Measurements from ENCODE around the gene OSBPL2. TPM values are rescaled to one million over a fixed set of nuclear protein-coding genes. Genes with fewer than 3 reads are reported as not detected.

OSBPL2 gene
- total RNA-seq, 4 donors from 2014 or later = 36.6 to 57.3 (median 46.7) TPM

DNA sequence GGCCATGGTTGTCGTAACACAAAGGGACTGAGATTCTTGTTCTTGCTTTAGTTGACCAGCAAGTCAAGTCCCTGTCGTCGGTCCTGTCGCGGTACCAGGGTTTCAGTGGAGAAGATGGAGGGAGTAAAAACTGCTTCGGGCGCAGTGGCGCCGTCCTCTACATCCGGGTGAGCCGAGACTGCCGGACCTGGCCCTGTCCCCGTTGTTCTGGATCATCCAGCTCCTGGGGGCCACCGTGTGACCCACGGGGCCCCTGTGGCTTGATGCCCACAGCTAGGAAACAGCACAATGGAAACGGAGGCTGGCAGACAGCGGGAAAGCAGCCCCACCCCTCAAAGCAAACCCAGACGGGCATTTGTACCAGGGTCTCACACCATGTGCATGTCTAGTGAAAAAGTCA is 40.5 kb upstream of the OSBPL2 start:
- no peaks in the 10 kb centered on the region for H3K4me1 ChIP-seq
- no peak for ATAC-seq
- no peak for TF ChIP-seq POLR2A (IDR thresholded peaks at IDR 0.05)
- TF ChIP-seq, protein P1, sequence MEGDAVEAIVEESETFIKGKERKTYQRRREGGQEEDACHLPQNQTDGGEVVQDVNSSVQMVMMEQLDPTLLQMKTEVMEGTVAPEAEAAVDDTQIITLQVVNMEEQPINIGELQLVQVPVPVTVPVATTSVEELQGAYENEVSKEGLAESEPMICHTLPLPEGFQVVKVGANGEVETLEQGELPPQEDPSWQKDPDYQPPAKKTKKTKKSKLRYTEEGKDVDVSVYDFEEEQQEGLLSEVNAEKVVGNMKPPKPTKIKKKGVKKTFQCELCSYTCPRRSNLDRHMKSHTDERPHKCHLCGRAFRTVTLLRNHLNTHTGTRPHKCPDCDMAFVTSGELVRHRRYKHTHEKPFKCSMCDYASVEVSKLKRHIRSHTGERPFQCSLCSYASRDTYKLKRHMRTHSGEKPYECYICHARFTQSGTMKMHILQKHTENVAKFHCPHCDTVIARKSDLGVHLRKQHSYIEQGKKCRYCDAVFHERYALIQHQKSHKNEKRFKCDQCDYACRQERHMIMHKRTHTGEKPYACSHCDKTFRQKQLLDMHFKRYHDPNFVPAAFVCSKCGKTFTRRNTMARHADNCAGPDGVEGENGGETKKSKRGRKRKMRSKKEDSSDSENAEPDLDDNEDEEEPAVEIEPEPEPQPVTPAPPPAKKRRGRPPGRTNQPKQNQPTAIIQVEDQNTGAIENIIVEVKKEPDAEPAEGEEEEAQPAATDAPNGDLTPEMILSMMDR (IDR thresholded peaks at IDR 0.05) = no peak
- TF ChIP-seq POLR2AphosphoS5 (IDR thresholded peaks at IDR 0.05) = no peak
- no peak for TF ChIP-seq EP300 (IDR thresholded peaks at IDR 0.05)
- H3K4me3 ChIP-seq = no peak overlapping the region
- WGBS, 2 donors (ENCODE audit: low coverage in 1 of 2) = 86 to 93% methylated on average over 7 to 16 of the region's 18 CpGs
- no peaks in the 10 kb centered on the region for H3K9me3 ChIP-seq
- H3K27ac ChIP-seq = no peak overlapping the region
- no peaks in the 10 kb centered on the region for H3K27me3 ChIP-seq
- peaks cover 0 to 98% of the 10 kb centered on the region in 2 donors for H3K36me3 ChIP-seq

DNA sequence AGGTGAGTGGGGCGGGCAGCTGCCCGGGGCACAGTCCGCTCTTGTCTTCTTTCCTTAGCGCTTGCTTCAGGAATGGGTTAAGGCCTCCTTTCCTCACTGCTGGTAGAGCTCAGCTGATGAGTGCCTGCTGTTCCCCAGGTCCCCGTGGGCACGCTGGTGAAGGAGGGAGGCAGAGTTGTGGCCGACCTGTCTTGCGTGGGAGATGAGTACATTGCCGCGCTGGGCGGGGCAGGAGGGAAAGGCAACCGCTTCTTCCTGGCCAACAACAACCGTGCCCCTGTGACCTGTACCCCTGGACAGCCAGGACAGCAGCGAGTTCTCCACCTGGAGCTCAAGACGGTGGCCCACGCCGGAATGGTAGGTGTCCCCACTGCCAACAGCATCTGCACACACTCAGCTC is 39.8 kb upstream of the OSBPL2 start:
- TF ChIP-seq, protein P1 (IDR thresholded peaks at IDR 0.05) = no peak
- no peak for TF ChIP-seq POLR2AphosphoS5 (IDR thresholded peaks at IDR 0.05)
- TF ChIP-seq POLR2A (IDR thresholded peaks at IDR 0.05) = no peak
- no peak for TF ChIP-seq EP300 (IDR thresholded peaks at IDR 0.05)

DNA sequence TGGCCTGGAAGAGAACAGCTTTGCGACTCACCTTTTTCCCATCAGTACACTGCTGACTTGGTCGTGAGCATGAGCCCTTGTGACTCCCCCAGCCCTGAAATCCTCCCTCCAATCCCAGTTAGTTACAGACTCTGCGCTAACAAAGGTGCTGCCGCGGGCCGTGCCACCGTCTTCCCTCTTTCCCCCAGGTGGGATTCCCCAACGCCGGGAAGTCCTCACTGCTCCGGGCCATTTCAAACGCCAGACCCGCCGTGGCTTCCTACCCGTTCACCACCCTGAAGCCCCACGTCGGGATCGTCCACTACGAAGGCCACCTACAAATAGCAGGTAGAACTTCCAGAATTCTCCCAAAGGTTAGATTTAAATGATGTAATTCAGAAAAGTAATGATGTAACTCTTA is 39.4 kb upstream of the OSBPL2 start:
- no peak for ATAC-seq
- no peak overlapping the region for H3K4me3 ChIP-seq
- no peaks in the 10 kb centered on the region for H3K27me3 ChIP-seq
- no peaks in the 10 kb centered on the region for H3K9me3 ChIP-seq
- no peaks in the 10 kb centered on the region for H3K4me1 ChIP-seq
- peaks cover 0 to 99% of the 10 kb centered on the region in 2 donors for H3K36me3 ChIP-seq
- 90 to 93% methylated on average over 2 to 3 of the region's 18 CpGs for WGBS, 2 donors (ENCODE audit: low coverage in 1 of 2)
- TF ChIP-seq, protein P1 (IDR thresholded peaks at IDR 0.05) = no peak
- TF ChIP-seq EP300 (IDR thresholded peaks at IDR 0.05) (no peak), POLR2A (IDR thresholded peaks at IDR 0.05) (no peak), POLR2AphosphoS5 (IDR thresholded peaks at IDR 0.05) (no peak)
- H3K27ac ChIP-seq = no peak overlapping the region

More for the DNA sequence above, 39.8 kb upstream of the OSBPL2 start:
- WGBS, 2 donors (ENCODE audit: low coverage in 1 of 2) = 90% methylated on average over 2 of the region's 17 CpGs; no CpG with 5 or more reads in 1 of the 2 donors
- Histone ChIP-seq H3K27ac (no peak overlapping the region), H3K27me3 (no peaks in the 10 kb centered on the region), H3K36me3 (peaks cover 0 to 99% of the 10 kb centered on the region in 2 donors), H3K4me3 (no peak overlapping the region), H3K9me3 (no peaks in the 10 kb centered on the region), H3K4me1 (no peaks in the 10 kb centered on the region)
- no peak for ATAC-seq

DNA sequence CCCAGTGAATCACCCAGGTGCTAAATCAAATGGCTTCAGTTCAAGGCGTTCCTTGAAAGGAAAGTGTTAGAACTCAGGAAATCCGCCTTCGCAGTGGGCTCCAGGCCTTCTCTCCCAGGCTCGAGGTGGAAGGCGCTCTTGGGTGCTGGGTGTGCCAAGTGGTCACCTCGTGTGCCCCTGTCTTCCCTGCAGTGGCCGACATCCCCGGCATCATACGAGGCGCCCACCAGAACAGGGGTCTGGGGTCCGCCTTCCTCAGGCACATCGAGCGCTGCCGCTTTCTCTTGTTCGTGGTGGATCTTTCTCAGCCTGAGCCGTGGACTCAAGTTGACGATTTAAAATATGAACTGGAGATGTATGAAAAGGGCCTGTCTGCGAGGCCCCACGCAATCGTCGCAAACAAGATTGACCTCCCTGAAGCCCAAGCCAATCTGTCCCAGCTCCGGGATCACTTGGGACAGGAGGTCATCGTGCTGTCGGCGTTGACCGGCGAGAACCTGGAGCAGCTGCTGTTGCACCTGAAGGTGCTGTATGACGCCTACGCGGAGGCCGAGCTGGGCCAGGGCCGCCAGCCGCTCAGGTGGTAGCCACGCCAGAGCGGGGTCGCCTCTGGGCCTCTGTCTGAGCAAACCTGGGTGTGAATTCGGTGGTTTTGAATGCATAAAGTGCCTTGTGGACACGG is 37.7 kb upstream of the OSBPL2 start:
- no peak for ATAC-seq
- H3K4me1 ChIP-seq = no peaks in the 10 kb centered on the region
- 76 to 100% methylated on average over 1 to 4 of the region's 38 CpGs for WGBS, 2 donors (ENCODE audit: low coverage in 1 of 2)
- TF ChIP-seq POLR2AphosphoS5 (IDR thresholded peaks at IDR 0.05) (no peak), EP300 (IDR thresholded peaks at IDR 0.05) (no peak)
- H3K9me3 ChIP-seq = no peaks in the 10 kb centered on the region
- H3K36me3 ChIP-seq = peaks cover 0 to 84% of the 10 kb centered on the region in 2 donors
- H3K27ac ChIP-seq = no peak overlapping the region
- no peaks in the 10 kb centered on the region for H3K27me3 ChIP-seq
- no peak overlapping the region for H3K4me3 ChIP-seq

DNA sequence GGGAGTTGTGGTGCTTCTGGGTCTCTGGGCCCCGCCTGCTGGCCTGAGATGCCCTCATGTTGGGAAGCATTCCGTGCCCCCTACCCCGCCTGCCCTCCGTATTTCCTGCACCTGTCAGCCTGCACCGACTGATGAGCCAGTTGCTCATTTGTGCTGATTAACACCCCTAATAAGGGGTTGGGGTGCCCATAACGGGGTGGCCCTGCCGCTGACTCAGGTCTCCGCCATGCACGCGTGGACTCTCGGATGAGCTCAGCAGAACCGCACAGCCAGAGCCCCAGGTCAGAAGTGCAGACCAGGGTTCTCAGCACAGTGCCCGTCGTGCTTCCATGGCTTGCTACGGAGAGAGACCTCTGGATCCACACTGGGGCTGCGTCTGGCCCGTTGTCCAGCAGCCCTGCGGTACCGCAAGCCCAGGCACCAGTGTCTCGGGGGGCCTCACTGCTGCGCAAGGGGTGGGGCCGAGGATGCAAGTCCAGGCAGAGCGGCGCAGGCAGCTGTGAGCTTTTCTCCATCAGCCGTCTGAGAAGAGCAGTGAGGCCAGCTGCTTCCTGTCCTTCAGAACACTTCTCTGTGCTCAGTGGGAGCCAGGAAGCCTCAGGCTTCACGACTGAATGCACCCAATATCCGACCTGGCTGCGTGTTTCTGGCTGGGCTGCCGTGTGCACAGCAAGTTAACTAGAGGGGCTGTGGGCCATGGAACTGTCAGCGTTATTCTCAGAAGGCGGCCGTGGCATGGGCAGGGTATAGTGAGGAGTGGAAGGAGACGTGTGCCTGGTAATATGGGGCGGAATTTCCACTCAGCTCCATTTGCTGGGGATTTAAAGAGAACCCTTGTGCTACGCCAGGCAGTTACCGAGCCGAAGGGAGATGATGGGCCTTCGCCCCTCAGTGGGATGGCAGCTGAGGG is 36.9 kb upstream of the OSBPL2 start:
- H3K27ac ChIP-seq = no peak overlapping the region
- no peaks in the 10 kb centered on the region for H3K4me1 ChIP-seq
- no peak overlapping the region for H3K4me3 ChIP-seq
- H3K36me3 ChIP-seq = peaks cover 0 to 76% of the 10 kb centered on the region in 2 donors
- H3K9me3 ChIP-seq = no peaks in the 10 kb centered on the region
- 77 to 100% methylated on average over 2 to 6 of the region's 38 CpGs for WGBS, 2 donors (ENCODE audit: low coverage in 1 of 2)
- no peaks in the 10 kb centered on the region for H3K27me3 ChIP-seq
- no peak for ATAC-seq
- TF ChIP-seq, protein P1 (IDR thresholded peaks at IDR 0.05) = no peak
- TF ChIP-seq POLR2AphosphoS5 (IDR thresholded peaks at IDR 0.05) (no peak), POLR2A (IDR thresholded peaks at IDR 0.05) (no peak), EP300 (IDR thresholded peaks at IDR 0.05) (no peak)
